Caco-2 (cell line): Measurements from ENCODE around the gene PARP12. TPM values are rescaled to one million over a fixed set of nuclear protein-coding genes. Genes with fewer than 3 reads are reported as not detected.
A peak's percentile ranks its signal among the peaks of the same experiment; 100 is the strongest.

Source experiments
- BruUV-seq: library from RNA; stranded (reverse); fragments of 400-500 nt; replicated peaks from 2 replicates; lab custom pipeline; 2021; lab: Mats Ljungman, UMichigan
- CTCF ChIA-PET: fragments of 300-600 bp; sonication (Branson Sonifier 250); formaldehyde crosslinking; loops from one replicate; lab custom pipeline; 2022; ENCODE audit warnings: antibody characterized with exemption; lab: Charles Lee
- POLR2A ChIA-PET: fragments of 300-600 bp; sonication (Branson Sonifier 250); formaldehyde crosslinking; loops from one replicate; lab custom pipeline; 2022; ENCODE audit warnings: antibody characterized with exemption; lab: Charles Lee
- DNase-seq, 2 experiments: peaks; one replicate each; pipeline versions ENCODE4 v3.0.0 to v3.0.0-alpha.2; 2020 to 2022
- H3K27me3 ChIP-seq: replicated peaks from 2 replicates; pipeline ENCODE4 v1.6.0; 2011; ENCODE audit warnings: low read length; ENCODE audit not compliant: control insufficient read depth, insufficient read depth
- H3K36me3 ChIP-seq: 2 replicates; pipeline ENCODE4 v1.5.1; 2011; ENCODE audit warnings: low read length; ENCODE audit not compliant: control insufficient read depth, insufficient read depth
- H3K4me1 ChIP-seq: fragments of 250-450 bp; sonication (Bioruptor Pico); 2 replicates; pipeline ENCODE4 v1.5.1; 2020; ENCODE audit warnings: mild to moderate bottlenecking
- H3K4me3 ChIP-seq: 2 replicates; pipeline ENCODE4 v1.5.1; 2011; ENCODE audit warnings: low read depth, mild to moderate bottlenecking, control low read depth, low read length
- H3K9me3 ChIP-seq: fragments of 250-450 bp; sonication (Bioruptor Pico); 2 replicates; pipeline ENCODE4 v1.5.1; 2020; ENCODE audit warnings: mild to moderate bottlenecking, moderate library complexity
- H3K27ac Mint-ChIP-seq: one replicate; pipeline ENCODE4 v1.8.0; 2022; ENCODE audit warnings: mixed read lengths; ENCODE audit not compliant: unreplicated experiment
- H3K27me3 Mint-ChIP-seq: one replicate; pipeline ENCODE4 v1.8.0; 2022; ENCODE audit warnings: mixed read lengths; ENCODE audit not compliant: insufficient read depth, unreplicated experiment
- H3K36me3 Mint-ChIP-seq: one replicate; pipeline ENCODE4 v1.8.0; 2022; ENCODE audit warnings: mild to moderate bottlenecking, mixed read lengths; ENCODE audit not compliant: insufficient read depth, unreplicated experiment
- H3K4me1 Mint-ChIP-seq: one replicate; pipeline ENCODE4 v1.8.0; 2022; ENCODE audit warnings: low read depth, mixed read lengths; ENCODE audit not compliant: unreplicated experiment
- H3K4me3 Mint-ChIP-seq: one replicate; pipeline ENCODE4 v1.8.0; 2022; ENCODE audit warnings: mild to moderate bottlenecking, moderate library complexity, mixed read lengths; ENCODE audit not compliant: unreplicated experiment
- H3K9me3 Mint-ChIP-seq: one replicate; pipeline ENCODE4 v1.8.0; 2022; ENCODE audit warnings: mixed read lengths; ENCODE audit not compliant: unreplicated experiment
- CTCF ChIP-seq, 2 experiments: fragments of 200-600 bp in 1 of 2; IDR thresholded peaks; 1 replicate in 1 of 2; 2 replicates in 1 of 2; pipeline versions ENCODE4 v1.5.1 to v1.8.0; 2011 to 2022; ENCODE audit warnings: antibody characterized with exemption in 1 of 2, control low read depth in 1 of 2, inconsistent platforms in 1 of 2, low read depth in 1 of 2, low read length in 1 of 2, mild to moderate bottlenecking in 1 of 2, moderate library complexity in 1 of 2; ENCODE audit not compliant: insufficient read depth in 1 of 2, severe bottlenecking in 1 of 2, unreplicated experiment in 1 of 2
- intact Hi-C: fragments of 100-400 bp; cut with micrococcal nuclease; formaldehyde crosslinking; loops from one replicate; pipeline ENCODE4 v1.10.0; 2022; ENCODE audit not compliant: unreplicated experiment
- total RNA-seq: library from RNA; stranded (reverse); gene quantifications from 2 replicates; pipeline ENCODE4 v1.2.3, GENCODE V29; 2022

PARP12 gene
- total RNA-seq, 1 experiment from 2014 or later = 20.2 TPM

DNA sequence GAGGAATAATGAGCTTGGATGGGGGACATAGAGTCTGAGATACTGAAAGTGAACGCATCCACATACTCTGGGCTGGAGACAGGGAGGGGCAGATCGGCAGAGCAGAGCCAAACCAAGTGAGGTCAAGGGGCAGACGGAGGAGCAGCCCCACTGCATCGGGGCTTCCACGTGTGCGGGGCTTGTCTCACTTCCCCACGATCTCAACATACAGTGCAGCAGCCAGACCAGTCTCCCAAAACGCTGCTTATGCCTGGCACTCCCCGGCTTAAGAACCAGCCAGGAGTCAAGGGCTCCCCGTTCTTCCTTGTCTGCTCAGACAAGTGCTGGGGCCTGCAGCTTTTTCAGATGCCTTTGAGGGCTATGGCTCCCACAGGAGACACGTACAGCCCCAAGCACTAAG is 43.6 kb downstream of the PARP12 start:
- BruUV-seq = no TSS peak
- intact Hi-C loops = no loop called here
- Histone ChIP-seq H3K27me3 (no peaks in the 10 kb centered on the region), H3K36me3 (no peaks in the 10 kb centered on the region), H3K9me3 (no peaks in the 10 kb centered on the region), H3K4me1 (no peaks in the 10 kb centered on the region), H3K4me3 (no peak overlapping the region)
- Mint-ChIP-seq H3K9me3 (no peaks in the 10 kb centered on the region), H3K4me1 (no peaks in the 10 kb centered on the region), H3K36me3 (peaks cover 5% of the 10 kb centered on the region), H3K4me3 (no peak overlapping the region), H3K27ac (no peak overlapping the region), H3K27me3 (peaks cover 4% of the 10 kb centered on the region)
- no peak for TF ChIP-seq CTCF (IDR thresholded peaks at IDR 0.05; ENCODE audit: insufficient read depth in 1 of 2, low read depth in 1 of 2, low read length in 1 of 2, severe bottlenecking in 1 of 2, unreplicated experiment in 1 of 2)
- DNase-seq = no peak
- CTCF ChIA-PET = interaction anchor here (0.9 kb wide), 1 partner anchor 270 kb away, joined by 3 read pairs; no protein-coding TSS in a partner anchor
- POLR2A ChIA-PET = no interaction called here

DNA sequence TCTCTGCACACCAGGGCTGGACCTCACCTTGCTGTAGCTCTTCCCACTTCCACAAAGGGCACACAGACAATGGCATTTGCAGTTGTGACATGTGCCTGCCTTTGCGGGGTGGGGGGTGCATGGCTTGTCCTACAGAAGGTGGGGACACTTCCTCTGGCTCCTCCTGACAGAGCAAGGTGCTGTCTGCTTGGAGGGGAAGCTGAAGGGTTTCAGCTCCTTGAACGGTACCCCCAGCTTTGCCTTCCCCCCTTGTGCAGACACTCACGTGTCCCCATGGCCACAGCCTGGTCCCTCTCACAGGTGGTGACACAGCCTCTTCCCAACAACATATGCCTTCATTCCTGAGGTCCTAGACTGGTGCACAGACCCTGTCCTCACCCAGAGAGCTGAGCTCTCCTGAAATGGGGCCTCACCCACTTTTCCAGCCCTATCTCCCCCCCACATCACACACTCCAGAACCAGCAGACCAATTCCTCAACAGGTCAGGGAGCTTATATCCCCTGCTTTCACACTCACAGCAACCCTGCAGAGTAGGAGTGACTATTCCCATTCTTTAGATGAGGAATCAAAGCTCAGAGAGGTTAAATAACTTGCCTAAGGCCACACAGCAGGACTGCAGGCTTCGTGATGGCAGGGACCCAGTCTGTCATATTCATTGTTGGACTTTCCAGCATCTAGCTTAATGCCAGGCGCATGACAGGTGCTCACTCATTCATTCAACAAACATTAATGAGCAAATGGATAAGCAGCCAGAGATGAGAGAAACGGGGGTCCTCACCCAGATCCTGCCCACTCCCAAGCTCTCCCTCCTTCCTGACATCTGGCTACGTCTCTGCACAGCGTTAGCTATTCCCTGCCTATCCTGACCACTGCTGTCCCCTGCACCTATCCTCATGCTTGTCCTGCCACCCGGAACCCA is 44.4 kb downstream of the PARP12 start:
- peak in 1 of 2 experiments; percentile 26 for DNase-seq
- no peaks in the 10 kb centered on the region for H3K9me3 Mint-ChIP-seq
- H3K27me3 Mint-ChIP-seq = peaks cover 7% of the 10 kb centered on the region
- POLR2A ChIA-PET = no interaction called here
- no peaks in the 10 kb centered on the region for H3K4me1 Mint-ChIP-seq
- Histone ChIP-seq H3K9me3 (no peaks in the 10 kb centered on the region), H3K4me1 (no peaks in the 10 kb centered on the region), H3K36me3 (no peaks in the 10 kb centered on the region), H3K27me3 (no peaks in the 10 kb centered on the region), H3K4me3 (no peak overlapping the region)
- no peak for TF ChIP-seq CTCF (IDR thresholded peaks at IDR 0.05; ENCODE audit: insufficient read depth in 1 of 2, low read depth in 1 of 2, low read length in 1 of 2, severe bottlenecking in 1 of 2, unreplicated experiment in 1 of 2)
- H3K4me3 Mint-ChIP-seq = no peak overlapping the region
- H3K27ac Mint-ChIP-seq = no peak overlapping the region
- intact Hi-C loops = no loop called here
- CTCF ChIA-PET = interaction anchor here (0.9 kb wide), 1 partner anchor 269 kb away, joined by 3 read pairs; no protein-coding TSS in a partner anchor
- peaks cover 5% of the 10 kb centered on the region for H3K36me3 Mint-ChIP-seq
- no TSS peak for BruUV-seq

- no peak for TF ChIP-seq CTCF (IDR thresholded peaks at IDR 0.05; ENCODE audit: insufficient read depth in 1 of 2, low read depth in 1 of 2, low read length in 1 of 2, severe bottlenecking in 1 of 2, unreplicated experiment in 1 of 2)
- Mint-ChIP-seq H3K27ac (no peak overlapping the region), H3K27me3 (peaks cover 7% of the 10 kb centered on the region), H3K36me3 (peaks cover 5% of the 10 kb centered on the region), H3K4me1 (no peaks in the 10 kb centered on the region), H3K9me3 (no peaks in the 10 kb centered on the region), H3K4me3 (no peak overlapping the region)
- peak in 1 of 2 experiments; percentile 26 for DNase-seq
- BruUV-seq = no TSS peak
- CTCF ChIA-PET = interaction anchor here (1.1 kb wide), 1 partner anchor 12 kb away, joined by 3 read pairs; no protein-coding TSS in a partner anchor
- intact Hi-C loops = no loop called here
- POLR2A ChIA-PET = no interaction called here
- H3K4me3 ChIP-seq = no peak overlapping the region
- no peaks in the 10 kb centered on the region for H3K9me3 ChIP-seq
- no peaks in the 10 kb centered on the region for H3K36me3 ChIP-seq
- no peaks in the 10 kb centered on the region for H3K27me3 ChIP-seq
- H3K4me1 ChIP-seq = no peaks in the 10 kb centered on the region
Observed at GRCh38 chr7:140017543-140017942, 45.2 kb downstream of the PARP12 start.
